SK-N-SH (cell line): ENCODE results near the gene CGB2.

Experiments used
- EZH2phosphoT487 ChIP-seq: fragments of 200-600 bp; sonication (generic); IDR thresholded peaks from 2 replicates; pipeline ENCODE4 v1.6.1; 2017; ENCODE audit warnings: low read depth, mixed run types, mild to moderate bottlenecking, antibody characterized with exemption, moderate library complexity, borderline replicate concordance
- MXI1 ChIP-seq: IDR thresholded peaks from 2 replicates; pipeline ENCODE4 v1.6.1; 2012; ENCODE audit warnings: mild to moderate bottlenecking, low read depth, low read length, improper control_type of control experiment
- NFIC ChIP-seq: IDR thresholded peaks from 2 replicates; pipeline ENCODE4 v1.4.0; 2012; ENCODE audit warnings: borderline replicate concordance
- POLR2AphosphoS5 ChIP-seq: IDR thresholded peaks from 2 replicates; pipeline ENCODE4 v1.6.1; 2012; ENCODE audit warnings: low read depth, low read length
- RAD21 ChIP-seq: IDR thresholded peaks from 2 replicates; pipeline ENCODE4 v1.6.1; 2012; ENCODE audit warnings: mild to moderate bottlenecking, low read length
- RXRA ChIP-seq: IDR thresholded peaks from 2 replicates; pipeline ENCODE4 v1.4.0; 2012; ENCODE audit warnings: low read depth, mild to moderate bottlenecking, borderline replicate concordance
- SIN3A ChIP-seq: IDR thresholded peaks from 2 replicates; pipeline ENCODE4 v1.6.1; 2012; ENCODE audit warnings: low read depth, mild to moderate bottlenecking, low read length, moderate library complexity, borderline replicate concordance
- SMC3 ChIP-seq: IDR thresholded peaks from 2 replicates; pipeline ENCODE4 v1.6.1; 2012; ENCODE audit warnings: low read depth, low read length, improper control_type of control experiment
- TAF1 ChIP-seq: IDR thresholded peaks from 2 replicates; pipeline ENCODE4 v1.6.1; 2012; ENCODE audit warnings: low read depth, mild to moderate bottlenecking, low read length, moderate library complexity, borderline replicate concordance
- TF ChIP-seq, protein P1 (sequence below): fragments of 200-600 bp; sonication (generic); IDR thresholded peaks from 2 replicates; pipeline ENCODE4 v1.6.1; 2017; ENCODE audit warnings: antibody characterized with exemption, mild to moderate bottlenecking, moderate library complexity
- TF ChIP-seq, protein P2 (sequence below): IDR thresholded peaks from 2 replicates; pipeline ENCODE4 v1.4.0; 2012; ENCODE audit warnings: low read depth

DNA sequence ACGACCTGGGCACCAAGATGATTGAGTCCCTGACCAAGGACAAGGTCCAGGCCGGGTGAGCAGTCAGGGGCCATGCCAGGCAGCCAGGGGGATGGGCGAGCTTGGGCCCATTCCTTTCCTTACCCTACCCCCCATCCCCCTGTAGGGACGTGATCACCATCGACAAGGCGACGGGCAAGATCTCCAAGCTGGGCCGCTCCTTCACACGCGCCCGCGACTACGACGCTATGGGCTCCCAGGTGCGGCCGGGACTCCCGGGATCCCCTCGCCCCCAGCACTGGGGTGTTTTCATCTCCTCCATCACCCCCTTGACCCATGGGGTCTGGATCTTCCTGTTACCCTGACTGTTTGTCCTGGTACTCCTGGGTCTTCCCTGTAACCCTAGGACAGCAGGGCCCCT is 21.9 kb upstream of the CGB2 start:
- TF ChIP-seq, protein P1, sequence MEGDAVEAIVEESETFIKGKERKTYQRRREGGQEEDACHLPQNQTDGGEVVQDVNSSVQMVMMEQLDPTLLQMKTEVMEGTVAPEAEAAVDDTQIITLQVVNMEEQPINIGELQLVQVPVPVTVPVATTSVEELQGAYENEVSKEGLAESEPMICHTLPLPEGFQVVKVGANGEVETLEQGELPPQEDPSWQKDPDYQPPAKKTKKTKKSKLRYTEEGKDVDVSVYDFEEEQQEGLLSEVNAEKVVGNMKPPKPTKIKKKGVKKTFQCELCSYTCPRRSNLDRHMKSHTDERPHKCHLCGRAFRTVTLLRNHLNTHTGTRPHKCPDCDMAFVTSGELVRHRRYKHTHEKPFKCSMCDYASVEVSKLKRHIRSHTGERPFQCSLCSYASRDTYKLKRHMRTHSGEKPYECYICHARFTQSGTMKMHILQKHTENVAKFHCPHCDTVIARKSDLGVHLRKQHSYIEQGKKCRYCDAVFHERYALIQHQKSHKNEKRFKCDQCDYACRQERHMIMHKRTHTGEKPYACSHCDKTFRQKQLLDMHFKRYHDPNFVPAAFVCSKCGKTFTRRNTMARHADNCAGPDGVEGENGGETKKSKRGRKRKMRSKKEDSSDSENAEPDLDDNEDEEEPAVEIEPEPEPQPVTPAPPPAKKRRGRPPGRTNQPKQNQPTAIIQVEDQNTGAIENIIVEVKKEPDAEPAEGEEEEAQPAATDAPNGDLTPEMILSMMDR = no peak
- TF ChIP-seq POLR2AphosphoS5 (no peak), SMC3 (no peak), RXRA (no peak), NFIC (no peak), SIN3A (no peak), RAD21 (no peak), EZH2phosphoT487 (no peak), MXI1 (no peak), TAF1 (no peak)
- TF ChIP-seq, protein P2, sequence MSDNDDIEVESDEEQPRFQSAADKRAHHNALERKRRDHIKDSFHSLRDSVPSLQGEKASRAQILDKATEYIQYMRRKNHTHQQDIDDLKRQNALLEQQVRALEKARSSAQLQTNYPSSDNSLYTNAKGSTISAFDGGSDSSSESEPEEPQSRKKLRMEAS = no peak
